H9 (cell line): ENCODE data around the gene DLG2. TPM values are rescaled to one million over a fixed set of nuclear protein-coding genes. Genes with fewer than 3 reads are reported as not detected.

Source experiments
- DNase-seq: peaks from one replicate; pipeline ENCODE4 v3.0.0-alpha.2; 2017
- H2AFZ ChIP-seq: one replicate; pipeline ENCODE4 v1.6.1; 2013; ENCODE audit warnings: mild to moderate bottlenecking, low read length, control low read depth, moderate library complexity
- H2AK5ac ChIP-seq: 2 replicates; pipeline ENCODE4 v1.6.1; 2013; ENCODE audit warnings: low read length, control low read depth, mixed read lengths; ENCODE audit not compliant: insufficient read length
- H2BK120ac ChIP-seq: one replicate; pipeline ENCODE4 v1.6.1; 2013; ENCODE audit warnings: low read depth, mild to moderate bottlenecking, low read length, control low read depth, inconsistent platforms; ENCODE audit not compliant: poor library complexity, severe bottlenecking
- H2BK12ac ChIP-seq: 2 replicates; pipeline ENCODE4 v1.6.1; 2013; ENCODE audit warnings: low read length, control low read depth, mixed read lengths, low read depth; ENCODE audit not compliant: insufficient read length
- H2BK15ac ChIP-seq: 2 replicates; pipeline ENCODE4 v1.6.1; 2013; ENCODE audit warnings: low read depth, low read length, control low read depth
- H2BK20ac ChIP-seq: one replicate; pipeline ENCODE4 v1.6.1; 2013; ENCODE audit warnings: low read depth, mild to moderate bottlenecking, low read length, control low read depth, inconsistent platforms; ENCODE audit not compliant: poor library complexity, severe bottlenecking
- H2BK5ac ChIP-seq: 2 replicates; pipeline ENCODE4 v1.6.1; 2013; ENCODE audit warnings: low read length, control low read depth, mixed read lengths; ENCODE audit not compliant: insufficient read length
- H3K14ac ChIP-seq: 2 replicates; pipeline ENCODE4 v1.6.1; 2013; ENCODE audit warnings: low read length, control low read depth; ENCODE audit not compliant: insufficient read depth
- H3K18ac ChIP-seq: 2 replicates; pipeline ENCODE4 v1.6.1; 2013; ENCODE audit warnings: low read depth, mild to moderate bottlenecking, mixed read lengths, low read length, control low read depth; ENCODE audit not compliant: insufficient read length
- H3K23ac ChIP-seq: 2 replicates; pipeline ENCODE4 v1.6.1; 2013; ENCODE audit warnings: low read length, control low read depth, mixed read lengths, low read depth; ENCODE audit not compliant: insufficient read length
- H3K23me2 ChIP-seq: 2 replicates; pipeline ENCODE4 v1.6.1; 2013; ENCODE audit warnings: low read depth, mild to moderate bottlenecking, mixed read lengths, low read length, control low read depth; ENCODE audit not compliant: insufficient read length, poor library complexity, severe bottlenecking
- H3K27ac ChIP-seq: 2 replicates; pipeline ENCODE4 v1.5.1; 2013; ENCODE audit warnings: low read length, control low read depth, mixed read lengths, low read depth; ENCODE audit not compliant: insufficient read length
- H3K27me3 ChIP-seq: 2 replicates; pipeline ENCODE4 v1.6.1; 2013; ENCODE audit warnings: low read length, control low read depth, inconsistent platforms; ENCODE audit not compliant: insufficient read depth
- H3K4ac ChIP-seq: 2 replicates; pipeline ENCODE4 v1.6.1; 2013; ENCODE audit warnings: low read depth, mild to moderate bottlenecking, control low read depth, inconsistent platforms, low read length, moderate library complexity
- H3K4me1 ChIP-seq: 2 replicates; pipeline ENCODE4 v1.6.1; 2013; ENCODE audit warnings: low read length, control low read depth, inconsistent platforms; ENCODE audit not compliant: insufficient read depth
- H3K4me2 ChIP-seq: 2 replicates; pipeline ENCODE4 v1.6.1; 2013; ENCODE audit warnings: low read length, control low read depth, mixed read lengths; ENCODE audit not compliant: insufficient read length, insufficient read depth
- H3K56ac ChIP-seq: 2 replicates; pipeline ENCODE4 v1.6.1; 2013; ENCODE audit warnings: low read depth, mild to moderate bottlenecking, mixed read lengths, low read length, control low read depth; ENCODE audit not compliant: insufficient read length
- H3K79me1 ChIP-seq: 2 replicates; pipeline ENCODE4 v1.6.1; 2013; ENCODE audit warnings: low read depth, mild to moderate bottlenecking, moderate library complexity, low read length, control low read depth, inconsistent platforms; ENCODE audit not compliant: insufficient read depth, poor library complexity, severe bottlenecking
- H3K79me2 ChIP-seq: 2 replicates; pipeline ENCODE4 v1.6.1; 2013; ENCODE audit warnings: low read length, control low read depth, inconsistent platforms; ENCODE audit not compliant: insufficient read depth
- H3K9ac ChIP-seq: 2 replicates; pipeline ENCODE4 v1.6.1; 2013; ENCODE audit warnings: low read length, control low read depth, mixed read lengths; ENCODE audit not compliant: insufficient read length; ENCODE audit errors: extremely low read depth
- H3K9me3 ChIP-seq: one replicate; pipeline ENCODE4 v1.6.1; 2013; ENCODE audit warnings: low read depth, low read length, inconsistent platforms; ENCODE audit not compliant: control insufficient read depth
- H3T11ph ChIP-seq: one replicate; pipeline ENCODE4 v1.6.1; 2013; ENCODE audit warnings: mild to moderate bottlenecking, low read length, control low read depth, inconsistent platforms
- H4K20me1 ChIP-seq: one replicate; pipeline ENCODE4 v1.6.1; 2013; ENCODE audit not compliant: control insufficient read depth, insufficient read length, insufficient read depth
- H4K5ac ChIP-seq: 2 replicates; pipeline ENCODE4 v1.6.1; 2013; ENCODE audit warnings: low read depth, mild to moderate bottlenecking, mixed read lengths, low read length, control low read depth; ENCODE audit not compliant: insufficient read length
- H4K8ac ChIP-seq: replicated peaks from 2 replicates; pipeline ENCODE4 v1.6.1; 2013; ENCODE audit warnings: low read length, control low read depth, mixed read lengths, low read depth; ENCODE audit not compliant: insufficient read length
- H4K91ac ChIP-seq: 2 replicates; pipeline ENCODE4 v1.6.1; 2013; ENCODE audit warnings: low read depth, mild to moderate bottlenecking, moderate library complexity, mixed read lengths, low read length, control low read depth; ENCODE audit not compliant: insufficient read length
- H3K27ac Mint-ChIP-seq, 3 experiments: 2 replicates in 2 of 3; 3 replicates in 1 of 3; pipeline ENCODE4 v1.8.0; 2020 to 2021; ENCODE audit warnings: mixed read lengths in 3 of 3, mild to moderate bottlenecking in 1 of 3, moderate library complexity in 1 of 3
- H3K27me3 Mint-ChIP-seq: 2 replicates; pipeline ENCODE4 v1.8.0; 2021; ENCODE audit warnings: low read depth, mild to moderate bottlenecking, moderate library complexity, mixed read lengths
- H3K36me3 Mint-ChIP-seq, 3 experiments: 2 replicates in 2 of 3; 3 replicates in 1 of 3; pipeline ENCODE4 v1.8.0; 2020 to 2021; ENCODE audit warnings: low read depth in 3 of 3, mixed read lengths in 3 of 3; ENCODE audit not compliant: insufficient read depth in 1 of 3
- H3K4me1 Mint-ChIP-seq, 2 experiments: 2 replicates each; pipeline ENCODE4 v1.8.0; 2020; ENCODE audit warnings: mixed read lengths in 2 of 2
- H3K4me3 Mint-ChIP-seq, 2 experiments: 2 replicates in 1 of 2; 3 replicates in 1 of 2; pipeline ENCODE4 v1.8.0; 2020 to 2021; ENCODE audit warnings: mild to moderate bottlenecking in 2 of 2, mixed read lengths in 2 of 2, moderate library complexity in 1 of 2
- H3K9me3 Mint-ChIP-seq, 2 experiments: 2 replicates in 1 of 2; 3 replicates in 1 of 2; pipeline ENCODE4 v1.8.0; 2020; ENCODE audit warnings: mild to moderate bottlenecking in 2 of 2, mixed read lengths in 2 of 2, moderate library complexity in 1 of 2
- CTCF ChIP-seq: fragments of 200-600 bp; sonication (generic); conservative IDR thresholded peaks from 3 replicates; pipeline ENCODE4 v1.8.0; 2021; ENCODE audit warnings: antibody characterized with exemption, mild to moderate bottlenecking
- WGBS: extraction: QIAGEN DNeasy Blood & Tissue Kit; methylation state at CpG from one replicate; pipeline ENCODE4 v1.1.7; 2013; ENCODE audit warnings: missing lambda C conversion rate, low lambda C conversion rate, mixed read lengths; ENCODE audit not compliant: insufficient read length; ENCODE audit errors: extremely low coverage; 5-methylcytosine and 5-hydroxymethylcytosine counted together
- total RNA-seq: library from RNA; stranded (reverse); gene quantifications from 2 replicates; pipeline ENCODE4 v1.2.1, GENCODE V29; 2021

Gene DLG2
- total RNA-seq, 1 experiment from 2014 or later: 8.0 TPM

GRCh38 chr11:84612645-84613044, 1014.5 kb downstream of the DLG2 start:
- no CpG with 5 or more reads among the region's 2 CpGs for WGBS
- no peaks in the 10 kb centered on the region for H3K79me1 ChIP-seq
- H4K20me1 ChIP-seq: no peaks in the 10 kb centered on the region
- Mint-ChIP-seq H3K27me3 (no peaks in the 10 kb centered on the region), H3K4me3 (no peak overlapping the region), H3K9me3 (no peaks in the 10 kb centered on the region), H3K36me3 (no peaks in the 10 kb centered on the region), H3K27ac (0 out of 7 replicates have a peak overlapping the region, but pooled peaks of 1 of the 3 experiments have one; percentile 78), H3K4me1 (no peaks in the 10 kb centered on the region)
- no peak overlapping the region for H2BK15ac ChIP-seq
- no peak overlapping the region for H3K23ac ChIP-seq
- H3K18ac ChIP-seq: no peak overlapping the region
- H3K4me2 ChIP-seq: no peak overlapping the region
- DNase-seq: no peak
- no peak overlapping the region for H4K5ac ChIP-seq
- no peak overlapping the region for H2AFZ ChIP-seq
- TF ChIP-seq CTCF: no peak
- no peak overlapping the region for H3K27ac ChIP-seq
- H3K14ac ChIP-seq: no peak overlapping the region
- no peak overlapping the region for H2AK5ac ChIP-seq
- H3K4ac ChIP-seq: no peak overlapping the region
- no peak overlapping the region for H3K56ac ChIP-seq
- no peak overlapping the region for H3K9ac ChIP-seq
- no peaks in the 10 kb centered on the region for H3K4me1 ChIP-seq
- no peak overlapping the region for H2BK120ac ChIP-seq
- H3K23me2 ChIP-seq: no peaks in the 10 kb centered on the region
- H2BK5ac ChIP-seq: no peak overlapping the region
- H3T11ph ChIP-seq: no peak overlapping the region
- H4K8ac ChIP-seq: no peak overlapping the region
- no peak overlapping the region for H4K91ac ChIP-seq
- no peaks in the 10 kb centered on the region for H3K79me2 ChIP-seq
- H3K27me3 ChIP-seq: no peaks in the 10 kb centered on the region
- no peaks in the 10 kb centered on the region for H3K9me3 ChIP-seq
- no peak overlapping the region for H2BK12ac ChIP-seq
- no peak overlapping the region for H2BK20ac ChIP-seq
